ENCODE measurements around the gene DLG2.
"Not testable (repeated sequence)": the region's sequence is repeated elsewhere in the genome, so short reads cannot be mapped to it uniquely, and the experiment has no call there.

DLG2 gene

GRCh38 chr11:85110246-85110645 lies 516.9 kb downstream of the DLG2 start:
- DNase-seq (ENCODE audit: low read depth): not testable (repeated sequence)

DNA sequence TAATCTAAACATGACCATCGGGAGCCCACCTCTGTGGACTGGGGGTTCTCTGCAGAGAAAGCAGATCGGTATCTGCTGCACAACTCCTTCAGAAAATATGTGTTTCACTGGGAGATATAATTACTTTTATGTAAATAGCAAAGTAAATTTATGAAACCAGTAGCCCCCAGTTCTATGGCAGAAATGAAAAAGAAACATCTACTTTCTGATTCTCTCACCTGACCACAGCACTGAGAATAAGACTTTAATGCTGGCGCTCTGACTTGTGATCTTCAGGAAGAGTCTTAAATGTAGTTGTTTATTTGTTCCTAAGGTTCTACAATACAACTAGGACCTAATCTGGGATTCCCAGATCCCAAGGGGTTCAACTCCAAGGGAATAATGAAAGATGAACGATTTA lies 518.0 kb downstream of the DLG2 start:
- DNase-seq (ENCODE audit: low read depth): no peak

DNA sequence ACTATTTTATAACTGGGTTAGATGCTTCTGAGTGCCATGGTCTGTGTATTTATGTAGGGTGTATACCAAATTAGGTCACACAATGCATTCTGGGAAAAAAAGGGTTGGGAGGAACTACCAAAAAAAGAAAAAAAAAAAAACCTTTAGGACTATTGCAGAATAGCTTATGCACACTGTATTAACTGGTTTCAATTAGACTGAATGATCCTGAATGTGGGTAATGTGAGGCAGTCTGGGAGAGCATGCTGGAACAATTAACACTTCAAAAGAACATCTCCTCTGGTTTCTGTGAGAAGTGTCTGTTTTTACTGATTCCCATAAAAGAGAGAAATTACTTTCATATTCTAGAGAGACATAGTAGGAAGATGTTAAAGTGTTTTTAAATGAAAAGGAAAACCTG lies 521.3 kb downstream of the DLG2 start:
- DNase-seq (ENCODE audit: low read depth): no peak

- no peak for DNase-seq (ENCODE audit: low read depth)
These were observed 527.6 kb downstream of the DLG2 start for GRCh38 chr11:85099522-85099921.

DNA sequence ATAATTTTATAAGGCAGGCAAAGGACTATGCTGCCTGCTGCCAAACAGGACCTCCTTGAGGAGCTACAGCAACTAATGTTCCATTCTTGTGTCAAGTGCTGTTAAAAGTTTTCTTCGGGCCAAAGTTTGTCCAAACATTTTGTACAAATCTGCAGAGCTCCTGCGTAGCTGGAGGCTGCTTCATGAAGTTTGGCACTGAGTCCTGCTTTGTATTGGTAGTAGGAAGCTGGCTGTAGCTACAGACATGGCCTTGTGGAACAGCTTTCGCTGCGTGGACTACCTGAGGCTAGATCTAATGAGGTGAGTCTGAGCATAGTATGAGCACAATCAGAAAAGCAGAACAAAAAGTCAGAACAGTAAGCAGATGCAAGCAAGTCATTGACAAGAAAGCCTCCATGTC lies 528.1 kb downstream of the DLG2 start:
- no peak for DNase-seq (ENCODE audit: low read depth)

- DNase-seq (ENCODE audit: low read depth): no peak
These were observed 530.2 kb downstream of the DLG2 start for GRCh38 chr11:85096939-85097338.

DNA sequence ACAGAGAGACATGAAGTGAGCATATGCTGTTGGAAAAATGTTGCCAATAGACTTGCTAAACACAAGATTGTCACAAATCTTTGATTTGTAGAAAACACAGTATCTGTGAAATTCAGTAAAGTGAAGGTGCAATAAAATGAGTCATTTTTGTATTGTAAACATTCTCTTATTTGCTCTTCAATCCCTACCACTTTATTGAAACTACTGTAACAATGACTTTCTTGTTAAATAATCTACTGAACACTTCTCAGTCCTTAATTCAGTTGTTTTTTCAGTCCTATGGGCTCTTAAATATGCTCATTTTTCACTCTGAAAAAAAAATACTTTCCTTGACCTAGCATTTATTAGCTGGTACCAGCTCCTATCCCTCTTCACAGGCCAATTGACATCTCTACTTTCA lies 531.9 kb downstream of the DLG2 start:
- DNase-seq (ENCODE audit: low read depth): no peak

DNA sequence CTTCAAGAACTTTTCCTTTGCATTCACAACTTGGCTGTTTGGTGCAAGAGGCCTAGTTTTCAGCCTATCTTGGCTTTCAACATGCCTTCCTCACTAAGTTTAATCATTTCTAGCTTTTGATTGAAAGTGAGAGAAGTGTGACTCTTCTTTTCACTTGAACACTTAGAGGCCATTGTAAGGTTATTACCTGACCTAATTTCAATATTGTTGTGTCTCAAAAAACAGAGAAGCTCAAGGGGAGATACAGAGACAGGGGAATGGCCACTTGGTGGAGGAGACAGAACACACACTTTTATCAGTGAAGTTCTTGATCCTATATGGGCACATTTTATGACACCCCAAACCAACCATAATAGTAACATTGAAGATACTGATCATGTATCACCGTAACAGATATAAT lies 532.3 kb downstream of the DLG2 start:
- DNase-seq (ENCODE audit: low read depth): no peak

GRCh38 chr11:85089654-85090053 lies 537.5 kb downstream of the DLG2 start:
- DNase-seq (ENCODE audit: low read depth): no peak

GRCh38 chr11:85088286-85088685 lies 538.9 kb downstream of the DLG2 start:
- no peak for DNase-seq (ENCODE audit: low read depth)

GRCh38 chr11:85086504-85087284 lies 540.5 kb downstream of the DLG2 start:
- DNase-seq (ENCODE audit: low read depth): no peak

DNA sequence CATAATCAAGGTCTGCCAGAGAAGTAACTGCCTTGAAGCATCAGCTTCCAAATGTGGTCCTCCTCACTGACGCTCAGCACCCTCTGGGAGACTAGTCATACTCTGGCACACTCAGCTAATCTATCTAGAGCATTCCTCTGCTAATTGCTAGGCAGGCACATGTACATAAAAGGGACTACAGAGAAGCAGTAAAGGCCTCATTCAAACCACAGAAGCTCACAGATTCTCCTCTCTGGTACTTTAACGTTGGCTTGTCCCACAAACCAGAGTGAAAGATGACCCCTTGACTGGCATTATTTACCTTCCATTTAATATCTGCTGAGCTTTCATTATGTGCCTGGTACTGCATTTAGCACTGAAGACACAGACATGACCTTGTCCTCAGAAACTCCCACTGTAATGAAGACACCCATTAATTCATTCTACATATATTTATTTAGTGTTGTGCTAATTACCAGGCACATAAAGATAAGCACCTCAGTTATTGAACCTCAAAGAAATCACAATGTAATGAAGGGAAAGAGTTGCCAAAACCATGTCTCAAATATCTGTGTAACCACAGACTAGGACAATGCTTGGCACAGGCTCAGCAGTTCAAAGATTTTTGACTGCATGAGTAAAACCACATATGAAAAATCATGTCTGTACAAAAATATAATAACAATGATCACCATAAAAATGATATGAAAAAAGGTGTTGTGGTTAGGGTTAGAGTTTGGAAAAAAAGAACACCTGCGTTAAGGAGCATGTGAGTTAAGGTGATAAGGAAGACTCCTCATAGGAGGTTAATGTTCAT lies 550.4 kb downstream of the DLG2 start:
- DNase-seq (ENCODE audit: low read depth): peak; percentile 34

DNA sequence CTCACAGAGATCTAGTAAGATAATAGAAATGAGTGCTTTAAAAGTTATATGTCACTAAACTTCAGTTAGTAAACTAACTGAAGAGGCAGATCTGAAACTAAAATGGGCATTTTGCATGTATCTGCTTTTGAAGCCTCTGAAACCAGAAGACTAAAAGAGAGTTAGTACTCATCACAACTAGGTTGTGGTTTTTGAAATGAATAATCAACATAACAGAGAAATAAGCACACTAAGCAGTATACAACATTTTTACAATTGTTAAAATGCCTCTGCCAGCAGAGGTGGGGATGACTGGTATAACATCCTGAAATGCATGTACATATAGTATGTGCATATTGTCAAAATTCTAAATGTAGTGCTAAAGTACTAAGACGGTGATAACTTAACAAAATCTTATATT lies 564.5 kb downstream of the DLG2 start:
- DNase-seq (ENCODE audit: low read depth): no peak

- no peak for DNase-seq (ENCODE audit: low read depth)
These were observed 574.5 kb downstream of the DLG2 start for GRCh38 chr11:85052636-85053035.

DNA sequence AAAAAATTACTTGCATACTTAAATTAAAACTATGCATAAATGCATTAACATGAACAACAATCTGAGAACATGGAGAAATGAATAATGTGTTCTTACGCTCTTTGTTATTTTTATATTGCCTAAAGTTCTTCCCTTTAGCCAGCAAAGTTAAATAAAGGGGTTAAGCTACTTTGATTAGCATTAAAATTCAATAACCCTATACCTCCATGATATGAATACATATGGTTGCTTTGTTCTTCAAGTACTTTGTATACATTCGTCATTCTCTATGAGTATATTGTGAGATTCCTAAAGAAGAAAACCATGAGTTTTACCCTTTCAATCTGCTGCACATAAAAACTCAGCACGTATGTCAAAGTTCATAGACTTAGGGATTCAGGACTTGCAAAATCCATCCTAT lies 578.3 kb downstream of the DLG2 start:
- DNase-seq (ENCODE audit: low read depth): no peak

DNA sequence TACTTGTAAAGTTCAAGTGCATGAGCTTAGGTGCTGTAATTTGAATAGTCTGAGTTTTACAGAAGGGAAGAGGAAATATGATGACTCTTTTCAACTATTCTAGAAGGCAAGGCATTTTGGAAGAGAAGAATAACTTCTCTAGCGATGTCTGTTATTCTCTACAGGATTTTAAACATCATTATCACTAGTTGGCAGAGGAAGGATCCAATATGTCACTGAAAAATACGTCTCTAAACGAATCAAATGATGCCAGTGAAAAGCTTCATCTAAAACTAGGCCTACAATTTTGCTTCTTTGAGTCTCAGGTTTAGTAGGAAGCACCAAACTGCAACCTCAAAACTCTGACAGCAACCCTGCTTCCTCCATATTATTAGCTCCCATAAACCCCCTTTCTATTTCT lies 581.4 kb downstream of the DLG2 start:
- DNase-seq (ENCODE audit: low read depth): no peak

DNA sequence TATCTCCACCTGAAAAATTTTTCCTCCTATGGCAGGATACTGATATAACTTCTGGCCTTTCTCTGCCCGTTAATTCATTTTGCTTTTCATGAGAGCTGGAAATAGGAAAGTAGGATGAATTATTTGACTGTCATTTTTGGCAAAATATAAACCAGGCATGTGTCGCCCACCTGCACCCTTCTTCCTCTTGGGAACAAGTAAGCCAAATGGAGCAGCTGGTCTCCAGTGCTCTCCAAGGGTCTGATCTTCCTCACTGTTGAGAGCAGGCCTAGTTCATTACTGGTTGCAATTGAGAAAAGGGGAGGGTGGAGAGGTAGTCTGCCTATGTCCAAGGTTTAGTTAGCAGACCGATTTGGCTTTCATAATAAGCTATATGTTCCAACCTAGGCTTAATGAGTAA lies 582.2 kb downstream of the DLG2 start:
- DNase-seq (ENCODE audit: low read depth): no peak

GRCh38 chr11:85042361-85042760 lies 584.8 kb downstream of the DLG2 start:
- DNase-seq (ENCODE audit: low read depth): no peak

DNA sequence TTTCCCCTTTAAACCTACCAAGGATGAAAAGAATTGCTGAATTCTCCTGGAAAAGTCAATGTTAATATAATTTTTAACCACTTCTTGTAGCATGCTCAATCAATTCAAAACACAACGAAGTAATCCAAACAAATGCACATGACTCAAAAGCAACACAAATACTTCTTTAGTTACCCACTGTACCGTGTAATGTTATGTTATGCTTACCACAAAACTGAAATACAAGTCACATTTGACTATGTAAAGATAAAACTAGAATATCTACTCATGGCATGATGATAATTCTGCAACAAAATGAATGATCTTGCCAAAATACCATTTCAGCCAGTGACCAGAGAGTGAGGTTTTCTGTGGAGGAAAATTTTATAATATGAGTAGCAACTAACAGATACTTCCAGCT lies 587.0 kb downstream of the DLG2 start:
- no peak for DNase-seq (ENCODE audit: low read depth)

- peak; percentile 48 for DNase-seq (ENCODE audit: low read depth)
These were observed 597.2 kb downstream of the DLG2 start for GRCh38 chr11:85029964-85030363.

DNA sequence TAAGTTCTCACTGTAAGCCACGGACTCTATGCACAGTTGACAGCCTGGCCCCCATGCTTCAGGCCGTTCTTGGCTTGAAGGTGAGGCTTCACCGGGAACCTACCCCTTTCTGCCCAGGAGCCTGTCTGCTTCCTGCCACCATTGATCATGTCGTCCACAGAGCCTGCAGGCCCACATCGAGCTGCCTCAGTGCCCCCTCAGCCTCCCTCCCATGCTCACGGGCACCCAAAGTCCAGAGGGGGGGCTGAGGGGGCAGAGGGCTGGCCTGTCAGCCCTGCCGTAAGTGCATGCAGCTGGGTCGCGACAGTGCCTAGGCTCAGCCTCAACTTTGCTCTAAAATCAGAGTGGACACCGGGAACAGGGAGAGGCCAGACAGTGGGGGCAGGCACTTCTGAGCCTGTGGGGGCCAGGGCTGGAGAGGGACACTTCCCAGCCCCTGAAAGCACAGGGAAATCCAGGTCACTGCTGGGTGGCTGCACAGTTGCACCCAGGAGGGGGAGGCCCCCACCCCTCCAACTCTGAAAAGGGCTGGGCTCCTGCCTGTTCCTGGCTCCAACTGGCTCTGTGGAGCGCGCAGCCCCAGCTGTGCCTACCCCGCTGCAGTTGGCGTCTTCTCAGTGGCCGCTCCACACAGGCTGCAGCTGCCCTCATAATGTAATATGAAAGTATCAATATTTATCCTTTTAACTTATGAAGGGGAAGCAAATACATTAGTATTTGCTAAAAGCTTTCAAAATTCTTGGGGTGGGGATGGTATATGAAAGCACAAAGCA lies 598.6 kb downstream of the DLG2 start:
- DNase-seq (ENCODE audit: low read depth): no peak

GRCh38 chr11:85027346-85027745 lies 599.8 kb downstream of the DLG2 start:
- no peak for DNase-seq (ENCODE audit: low read depth)

DNA sequence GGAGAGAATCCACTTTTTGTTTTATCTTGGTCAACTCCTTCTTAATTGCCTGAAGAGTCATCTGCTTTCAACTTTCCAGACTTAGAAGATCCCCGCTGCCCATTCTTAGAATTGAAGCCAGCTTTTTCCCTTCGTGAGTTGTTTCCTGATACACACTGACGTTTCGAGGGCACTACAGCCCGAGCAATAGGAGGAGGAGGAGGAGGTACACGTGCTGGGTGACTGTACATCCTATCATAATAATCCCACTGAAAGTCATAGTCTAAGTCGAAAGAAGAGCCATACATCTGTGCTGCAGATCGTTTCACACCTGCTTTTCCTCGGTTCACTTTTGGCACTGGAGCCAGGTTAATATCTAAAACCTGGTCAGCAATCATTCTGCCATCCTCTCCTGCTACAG lies 606.1 kb downstream of the DLG2 start:
- DNase-seq (ENCODE audit: low read depth): no peak

Measured in stromal cell of bone marrow (primary cell).